HG02840 (cell line): Measurements from ENCODE around the gene TVP23A.

Experiments
- ATAC-seq: cut with Tn5 transposase; IDR thresholded peaks from one replicate; pipeline ENCODE4 v1.9.1; 2021; ENCODE audit warnings: mild to moderate bottlenecking, moderate library complexity, moderate number of reproducible peaks; ENCODE audit not compliant: unreplicated experiment, low FRiP score

Gene TVP23A

DNA sequence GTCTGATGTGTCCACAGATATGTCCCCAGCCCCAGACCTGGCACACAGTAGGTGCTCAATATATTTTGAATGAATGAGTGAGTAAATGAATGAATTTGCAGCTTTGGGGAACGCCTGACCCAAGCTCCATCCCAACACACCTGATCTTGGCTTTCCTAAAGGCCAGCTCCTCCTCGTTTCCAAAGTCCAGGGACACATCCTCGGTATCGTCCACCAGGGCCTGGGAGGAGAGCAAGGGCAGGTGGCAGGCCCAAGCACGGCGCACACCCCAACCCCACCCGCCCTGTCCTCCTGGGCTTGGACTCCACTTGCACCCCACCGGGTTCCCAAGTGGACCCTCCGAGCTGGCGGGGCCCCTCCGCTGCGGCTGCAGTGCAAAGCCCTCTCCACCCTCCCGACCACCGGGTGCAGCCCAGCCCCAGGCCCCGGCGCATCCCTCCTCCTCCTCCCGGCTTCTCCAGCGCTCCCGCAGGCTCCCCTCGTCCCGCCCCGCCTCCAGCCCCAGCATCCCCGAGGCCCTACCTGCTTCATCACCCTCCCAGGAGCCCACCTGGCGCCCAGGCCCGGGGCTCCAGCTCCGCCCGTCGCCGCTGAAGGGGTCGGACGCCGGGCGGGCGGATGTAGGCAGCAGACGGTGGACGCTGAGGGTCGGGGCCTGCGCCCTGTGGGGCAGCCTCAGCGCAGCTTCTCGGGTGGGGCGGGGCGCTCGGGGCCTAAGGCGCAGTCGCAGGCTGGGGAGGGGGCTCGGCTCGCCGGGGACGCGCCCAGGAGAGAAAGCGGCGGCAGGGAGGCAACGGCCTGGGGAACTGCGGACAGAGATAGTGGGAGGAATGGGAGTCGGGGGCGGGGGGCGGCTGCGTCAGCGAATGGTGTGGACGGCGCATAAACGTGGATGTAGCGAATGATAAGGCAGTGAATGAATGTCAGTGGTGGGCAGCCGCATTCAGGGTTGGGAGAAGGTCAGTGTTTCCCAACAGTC, at the start of gene TVP23A:
Gene TVP23A (minus strand): TSS at position 832 of the 979 bp plus-strand sequence. CDS start 301 bp downstream, at position 531.
- no peak for ATAC-seq

GRCh38 chr16:10868104-10868595, 49.6 kb upstream of the TVP23A start:
- no peak for ATAC-seq

DNA sequence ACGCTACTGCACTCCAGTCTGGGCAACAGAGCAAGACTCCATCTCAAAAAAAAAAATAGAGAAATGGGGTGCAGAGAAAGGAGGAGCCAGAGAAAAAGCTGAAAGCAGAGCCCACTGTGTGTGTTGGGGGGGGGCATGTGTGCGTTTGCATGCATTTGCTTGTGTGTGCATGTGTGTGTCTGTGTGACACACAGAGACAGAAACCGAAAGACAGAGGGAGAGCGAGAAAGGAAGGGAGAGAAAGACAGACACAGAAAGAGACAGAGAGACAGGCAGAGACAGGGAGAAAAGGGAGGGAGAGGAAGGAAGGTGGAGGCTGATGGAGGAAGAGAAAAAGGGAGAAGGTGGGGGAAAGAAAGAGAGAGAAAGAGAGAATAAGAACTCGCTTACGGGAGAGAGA, 48.6 kb upstream of the TVP23A start:
- no peak for ATAC-seq

GRCh38 chr16:10865991-10866966, 47.7 kb upstream of the TVP23A start:
- no peak for ATAC-seq

DNA sequence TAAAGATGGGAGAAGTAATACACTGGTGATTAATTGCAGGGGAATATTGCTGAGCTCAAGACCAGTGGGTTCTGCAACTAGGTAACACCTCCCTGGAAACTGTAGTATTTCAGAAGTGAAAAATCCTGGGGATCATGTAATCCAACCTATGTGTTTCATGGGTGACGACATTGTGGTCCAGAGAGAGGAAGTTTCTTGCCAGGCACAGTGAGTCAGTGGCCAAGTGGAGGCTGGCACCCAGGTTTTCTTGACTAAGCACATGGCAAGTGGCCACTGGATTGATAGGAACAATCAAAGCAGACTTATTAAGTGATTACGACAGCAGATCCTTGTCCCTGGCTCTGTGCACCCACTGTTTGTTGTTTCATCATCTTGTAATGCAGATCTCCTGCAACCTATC, 43.8 kb upstream of the TVP23A start:
- no peak for ATAC-seq

- ATAC-seq, result no peak
These were observed 41.1 kb upstream of the TVP23A start for GRCh38 chr16:10859658-10860057.

- no peak for ATAC-seq
These were observed 40.4 kb upstream of the TVP23A start for GRCh38 chr16:10859020-10859419.

DNA sequence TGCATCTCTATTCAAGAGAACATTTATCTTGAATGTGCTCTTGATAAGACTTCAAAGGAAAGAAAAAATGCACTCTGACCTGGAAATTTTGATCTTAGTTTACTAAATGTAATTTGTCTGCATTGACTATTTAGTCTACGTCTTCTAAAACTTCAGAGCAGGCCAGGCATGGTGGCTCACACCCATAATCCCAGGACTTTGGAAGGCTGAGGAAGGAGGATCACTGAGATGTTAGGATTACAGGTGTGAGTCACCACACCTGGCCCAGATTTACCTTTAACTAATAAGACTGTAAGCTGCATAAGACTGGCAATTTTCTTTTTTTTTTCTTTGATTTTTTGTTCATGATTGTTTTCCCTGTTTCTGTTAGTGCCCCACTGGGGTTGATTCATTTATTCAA, 39.6 kb upstream of the TVP23A start:
- ATAC-seq, result no peak

- ATAC-seq, result no peak
These were observed 37.4 kb upstream of the TVP23A start for GRCh38 chr16:10856042-10856441.

DNA sequence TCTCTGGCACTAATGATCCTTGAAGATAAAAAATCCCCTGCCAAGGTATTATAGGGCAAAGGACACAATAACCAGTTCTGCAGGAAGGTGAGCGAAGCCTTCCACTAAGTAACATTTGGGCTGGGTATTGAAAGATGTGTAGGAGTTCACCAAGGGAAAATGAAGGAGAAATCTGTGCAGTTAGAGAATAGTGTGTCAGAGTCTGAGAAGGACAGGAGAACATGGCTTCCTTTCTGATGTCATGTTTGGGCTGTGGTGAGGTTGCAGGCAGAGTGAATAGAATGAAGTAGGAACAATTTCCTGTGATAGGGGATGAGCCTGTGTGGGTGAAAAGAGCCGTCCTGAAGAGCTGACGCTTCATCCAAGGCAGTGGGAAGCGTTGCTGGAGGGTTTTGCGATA, 34.4 kb upstream of the TVP23A start:
- no peak for ATAC-seq

DNA sequence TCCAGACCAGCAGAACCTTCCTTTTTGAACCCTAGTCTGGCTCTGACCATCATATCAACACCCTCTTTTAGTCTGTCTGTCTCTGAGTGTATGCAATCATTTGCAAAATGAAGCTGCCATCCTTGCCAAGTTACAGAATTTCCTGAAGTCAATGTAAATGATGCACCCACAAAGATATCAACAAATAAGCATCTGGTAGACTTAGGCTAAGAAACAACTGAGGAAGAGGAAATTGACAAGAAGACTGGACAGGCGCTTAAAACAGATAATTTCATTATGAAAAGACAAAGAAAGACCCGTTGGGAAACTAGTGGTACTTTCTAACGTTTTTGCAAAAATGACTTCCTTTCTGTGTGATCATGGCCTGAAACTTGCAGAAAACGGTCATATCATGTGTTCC, 33.7 kb upstream of the TVP23A start:
- no peak for ATAC-seq

DNA sequence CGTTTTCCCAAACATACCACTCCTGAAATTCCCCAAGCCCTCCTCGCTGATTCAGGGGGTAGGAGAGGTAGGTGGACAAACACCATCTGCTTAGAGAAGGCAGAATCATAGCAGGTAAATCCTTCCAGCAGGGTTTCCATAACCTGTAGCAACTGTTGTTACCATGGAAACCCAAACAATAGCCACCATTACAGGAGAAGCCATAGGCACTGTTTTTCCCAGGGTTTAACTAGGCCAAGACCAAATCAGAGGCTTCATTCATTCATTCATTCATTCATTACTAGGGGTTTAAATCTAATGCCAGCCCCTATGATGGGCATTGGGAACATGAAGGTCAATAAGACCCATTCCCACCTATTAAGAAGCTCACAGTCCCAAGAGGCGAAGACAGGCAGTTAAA, 32.9 kb upstream of the TVP23A start:
- no peak for ATAC-seq

DNA sequence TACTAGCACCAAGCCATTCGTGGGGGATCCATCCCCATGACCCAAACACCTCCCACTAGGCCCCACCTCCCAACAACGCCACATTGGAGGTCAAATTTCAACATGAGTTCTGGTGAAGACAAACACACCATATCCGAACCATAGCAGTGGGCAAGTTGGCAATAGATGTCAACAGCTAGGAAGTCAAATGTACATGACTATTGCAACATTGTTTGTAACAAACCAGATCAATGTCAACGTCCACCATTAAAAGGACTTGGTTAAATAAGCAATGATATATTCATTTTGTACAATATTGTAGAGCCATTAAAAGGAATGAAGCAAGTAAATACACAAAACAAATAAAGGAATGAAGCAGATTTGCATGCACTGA, 31.9 kb upstream of the TVP23A start:
- no peak for ATAC-seq

- no peak for ATAC-seq
These were observed 31.3 kb upstream of the TVP23A start for GRCh38 chr16:10849736-10850477.

DNA sequence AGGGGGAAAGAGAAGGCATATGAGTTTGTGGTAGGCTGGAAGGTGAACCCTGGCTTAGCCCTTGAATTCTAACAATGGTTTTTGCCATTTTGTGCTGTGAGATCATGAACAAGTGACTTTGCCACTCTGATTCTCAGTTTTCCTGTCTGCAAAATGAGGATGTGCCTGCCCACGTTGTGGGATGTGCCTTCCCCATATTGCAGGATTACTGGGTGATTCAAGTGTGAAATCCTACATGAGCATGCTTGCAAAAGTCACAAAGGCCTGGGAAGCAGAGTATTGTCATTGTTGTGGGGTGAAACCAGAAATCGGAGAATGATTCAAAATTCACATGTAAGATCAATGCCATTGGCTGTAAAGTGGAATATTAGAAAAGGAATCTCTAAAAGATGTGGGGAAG, 28.6 kb upstream of the TVP23A start:
- ATAC-seq, result no peak

DNA sequence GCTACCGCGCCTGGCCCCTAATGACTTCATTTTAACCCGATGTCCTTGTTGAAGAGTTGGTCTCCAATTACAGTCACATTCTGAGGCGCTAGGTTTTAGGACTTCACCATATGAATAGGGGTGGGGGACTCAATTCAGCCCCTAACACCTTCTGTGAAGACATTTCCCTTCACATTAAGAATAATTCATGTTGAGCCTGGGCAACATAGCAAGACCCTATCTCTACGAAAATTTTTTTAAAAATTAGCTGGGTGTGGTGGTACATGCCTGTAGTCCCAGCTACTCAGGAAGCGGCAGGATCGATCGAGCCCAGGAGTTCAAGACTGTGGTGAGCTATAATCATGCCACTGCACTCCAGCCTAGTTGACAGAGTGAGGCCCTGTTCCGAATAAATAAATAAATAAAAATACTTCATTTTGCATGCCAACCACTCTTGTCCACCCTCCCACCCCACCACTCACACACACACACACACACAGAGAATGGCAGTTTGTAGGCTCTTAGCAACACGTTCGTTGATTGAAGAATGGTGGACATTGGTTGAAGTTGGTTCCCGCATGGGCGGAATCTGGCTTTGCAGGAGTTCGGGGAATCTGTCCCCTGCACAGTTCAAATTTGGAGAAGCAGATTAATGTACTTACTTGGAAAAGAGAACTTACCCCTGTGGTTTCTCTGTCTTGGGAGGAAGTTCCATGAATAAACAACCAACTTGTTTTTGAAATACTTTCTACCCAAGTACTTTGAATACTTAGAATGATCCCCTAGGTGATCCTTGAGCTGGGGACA, 27.8 kb upstream of the TVP23A start:
- ATAC-seq, result no peak

- no peak for ATAC-seq
These were observed 22.1 kb upstream of the TVP23A start for GRCh38 chr16:10840703-10841102.

GRCh38 chr16:10839279-10839666, 20.7 kb upstream of the TVP23A start:
- ATAC-seq, result no peak

- no peak for ATAC-seq
These were observed 20.2 kb upstream of the TVP23A start for GRCh38 chr16:10838621-10839278.
